Tibial artery (tissue), 4 donors: ENCODE results near the gene ATF7IP2.

Experiments used
- DNase-seq, 2 donors: peaks; one replicate each; pipeline ENCODE4 v3.0.0-alpha.2; 2019
- H3K27ac ChIP-seq, 2 donors: fragments of 200-600 bp; sonication (generic) in 1 of 2; 1 replicate in 1 of 2; 2 replicates in 1 of 2; pipeline ENCODE4 v1.5.1; 2018 to 2019; ENCODE audit warnings: mild to moderate bottlenecking in 1 of 2
- H3K27me3 ChIP-seq, 2 donors: fragments of 200-600 bp; sonication (generic) in 1 of 2; one replicate each; pipeline versions ENCODE4 v1.5.1 to v1.6.0; 2016 to 2019
- H3K36me3 ChIP-seq, 3 donors: fragments of 200-600 bp; sonication (generic) in 2 of 3; one replicate each; pipeline ENCODE4 v1.5.1; 2016 to 2019; ENCODE audit warnings: mild to moderate bottlenecking in 2 of 3
- H3K4me1 ChIP-seq, 4 donors: fragments of 200-600 bp; sonication (generic) in 2 of 4; 1 replicate in 3 of 4; 2 replicates in 1 of 4; pipeline ENCODE4 v1.5.1; 2016 to 2019
- H3K4me3 ChIP-seq, 2 donors: fragments of 200-600 bp; sonication (generic) in 1 of 2; 1 replicate in 1 of 2; 2 replicates in 1 of 2; pipeline ENCODE4 v1.5.1; 2018 to 2019; ENCODE audit warnings: mild to moderate bottlenecking in 2 of 2
- H3K9me3 ChIP-seq, 3 donors: fragments of 200-600 bp; sonication (generic) in 1 of 3; one replicate each; pipeline ENCODE4 v1.5.1; 2016 to 2019
- CTCF ChIP-seq, 2 experiments: fragments of 200-600 bp in 1 of 2; fragments of 450-650 bp in 1 of 2; IDR thresholded peaks; one replicate each; pipeline ENCODE4 v1.5.1; 2017 to 2019; ENCODE audit warnings: antibody characterized with exemption in 2 of 2, mild to moderate bottlenecking in 1 of 2, moderate library complexity in 1 of 2
- intact Hi-C: fragments of 100-400 bp; cut with DNase I; formaldehyde crosslinking; loops from one replicate; pipeline ENCODE4 v1.15.0; 2023; ENCODE audit warnings: low total_unique reads

ATF7IP2 gene

GRCh38 chr16:10485159-10485558 is 99.3 kb downstream of the ATF7IP2 start:
- Histone ChIP-seq H3K27ac (no peak overlapping the region), H3K27me3 (no peaks in the 10 kb centered on the region), H3K9me3 (no peaks in the 10 kb centered on the region), H3K4me1 (peaks cover 0 to 9% (median 3%) of the 10 kb centered on the region in 4 donors), H3K4me3 (no peak overlapping the region), H3K36me3 (peaks cover 0 to 24% (median 3%) of the 10 kb centered on the region in 3 donors)
- no peak for TF ChIP-seq CTCF (IDR thresholded peaks at IDR 0.05)
- intact Hi-C loops = no loop called here
- DNase-seq = no peak

GRCh38 chr16:10485698-10486382 is 100.0 kb downstream of the ATF7IP2 start:
- Histone ChIP-seq H3K27me3 (no peaks in the 10 kb centered on the region), H3K4me1 (peaks cover 0 to 15% (median 3%) of the 10 kb centered on the region in 4 donors), H3K36me3 (peaks cover 0 to 24% (median 3%) of the 10 kb centered on the region in 3 donors), H3K4me3 (no peak overlapping the region), H3K27ac (no peak overlapping the region), H3K9me3 (no peaks in the 10 kb centered on the region)
- intact Hi-C loops = no loop called here
- DNase-seq = no peak
- TF ChIP-seq CTCF (IDR thresholded peaks at IDR 0.05) = no peak

GRCh38 chr16:10490141-10490540 is 104.3 kb downstream of the ATF7IP2 start:
- H3K4me1 ChIP-seq = peaks cover 0 to 15% (median 3%) of the 10 kb centered on the region in 4 donors
- peaks cover 0 to 4% (median 3%) of the 10 kb centered on the region in 3 donors for H3K9me3 ChIP-seq
- H3K27ac ChIP-seq = peak overlapping the region; percentile 27 to 43
- intact Hi-C loops = no loop called here
- peaks cover 0 to 6% (median 3%) of the 10 kb centered on the region in 3 donors for H3K36me3 ChIP-seq
- TF ChIP-seq CTCF (IDR thresholded peaks at IDR 0.05) = no peak
- DNase-seq = no peak
- no peak overlapping the region for H3K4me3 ChIP-seq
- no peaks in the 10 kb centered on the region for H3K27me3 ChIP-seq

- TF ChIP-seq CTCF (IDR thresholded peaks at IDR 0.05) = no peak
- no peak for DNase-seq
- Histone ChIP-seq H3K4me3 (no peak overlapping the region), H3K36me3 (peaks cover 0 to 14% (median 0%) of the 10 kb centered on the region in 3 donors), H3K9me3 (peaks cover 0 to 8% (median 5%) of the 10 kb centered on the region in 3 donors), H3K27ac (no peak overlapping the region), H3K4me1 (peaks cover 0 to 15% (median 3%) of the 10 kb centered on the region in 4 donors), H3K27me3 (no peaks in the 10 kb centered on the region)
- intact Hi-C loops = no loop called here
These were observed 107.4 kb downstream of the ATF7IP2 start for GRCh38 chr16:10493276-10493675.

GRCh38 chr16:10494343-10495030 is 108.6 kb downstream of the ATF7IP2 start:
- TF ChIP-seq CTCF (IDR thresholded peaks at IDR 0.05) = no peak
- no peak for DNase-seq

More at GRCh38 chr16:10494343-10495030, 108.6 kb downstream of the ATF7IP2 start:
- Histone ChIP-seq H3K9me3 (peaks cover 0 to 8% (median 5%) of the 10 kb centered on the region in 3 donors), H3K4me3 (no peak overlapping the region), H3K27ac (no peak overlapping the region), H3K27me3 (no peaks in the 10 kb centered on the region), H3K36me3 (peaks cover 0 to 14% (median 0%) of the 10 kb centered on the region in 3 donors), H3K4me1 (peaks cover 0 to 12% (median 3%) of the 10 kb centered on the region in 4 donors)
- intact Hi-C loops = no loop called here
